ENCODE results near the gene MSRB1. TPM values are rescaled to one million over a fixed set of nuclear protein-coding genes. Genes with fewer than 3 reads are reported as not detected.

The MSRB1 gene
- total and polyA plus RNA-seq, 4 donors: 32.2 to 169 (median 98.0) TPM

GRCh38 chr16:1908184-1908583 is 34.8 kb downstream of the MSRB1 start (continued):
- TF ChIP-seq CTCF (IDR thresholded peaks at IDR 0.05; ENCODE audit: low read depth, low read length, missing input control) (no peak), FOXA2 (IDR thresholded peaks at IDR 0.05) (no peak), GABPA (IDR thresholded peaks at IDR 0.05 in 1 of 2, conservative IDR thresholded peaks at IDR 0.05 in 1 of 2) (no peak), NR2F2 (IDR thresholded peaks at IDR 0.05) (no peak), HNF4G (IDR thresholded peaks at IDR 0.05) (no peak), ATF3 (IDR thresholded peaks at IDR 0.05) (no peak)

- no peaks in the 10 kb centered on the region for H3K9me3 ChIP-seq (ENCODE audit: control insufficient read depth in 4 of 4, low read length in 3 of 4)
- H3K4me1 ChIP-seq (ENCODE audit: control insufficient read depth in 4 of 4, insufficient read depth in 4 of 4, low read length in 3 of 4): no peaks in the 10 kb centered on the region
- no peak overlapping the region for H3K4me3 ChIP-seq (ENCODE audit: low read depth in 1 of 3, low read length in 3 of 3)
- no peaks in the 10 kb centered on the region for H3K27me3 ChIP-seq (ENCODE audit: control insufficient read depth in 4 of 4, insufficient read depth in 4 of 4, low read length in 3 of 4)
- H3K9ac ChIP-seq (ENCODE audit: low read depth in 1 of 2, low read length in 2 of 2): no peak overlapping the region
- no peaks in the 10 kb centered on the region for H3K36me3 ChIP-seq (ENCODE audit: control insufficient read depth in 4 of 4, insufficient read depth in 3 of 4, low read depth in 1 of 4, low read length in 3 of 4)
- TF ChIP-seq FOXA2 (IDR thresholded peaks at IDR 0.05): no peak
- TF ChIP-seq, protein P1, sequence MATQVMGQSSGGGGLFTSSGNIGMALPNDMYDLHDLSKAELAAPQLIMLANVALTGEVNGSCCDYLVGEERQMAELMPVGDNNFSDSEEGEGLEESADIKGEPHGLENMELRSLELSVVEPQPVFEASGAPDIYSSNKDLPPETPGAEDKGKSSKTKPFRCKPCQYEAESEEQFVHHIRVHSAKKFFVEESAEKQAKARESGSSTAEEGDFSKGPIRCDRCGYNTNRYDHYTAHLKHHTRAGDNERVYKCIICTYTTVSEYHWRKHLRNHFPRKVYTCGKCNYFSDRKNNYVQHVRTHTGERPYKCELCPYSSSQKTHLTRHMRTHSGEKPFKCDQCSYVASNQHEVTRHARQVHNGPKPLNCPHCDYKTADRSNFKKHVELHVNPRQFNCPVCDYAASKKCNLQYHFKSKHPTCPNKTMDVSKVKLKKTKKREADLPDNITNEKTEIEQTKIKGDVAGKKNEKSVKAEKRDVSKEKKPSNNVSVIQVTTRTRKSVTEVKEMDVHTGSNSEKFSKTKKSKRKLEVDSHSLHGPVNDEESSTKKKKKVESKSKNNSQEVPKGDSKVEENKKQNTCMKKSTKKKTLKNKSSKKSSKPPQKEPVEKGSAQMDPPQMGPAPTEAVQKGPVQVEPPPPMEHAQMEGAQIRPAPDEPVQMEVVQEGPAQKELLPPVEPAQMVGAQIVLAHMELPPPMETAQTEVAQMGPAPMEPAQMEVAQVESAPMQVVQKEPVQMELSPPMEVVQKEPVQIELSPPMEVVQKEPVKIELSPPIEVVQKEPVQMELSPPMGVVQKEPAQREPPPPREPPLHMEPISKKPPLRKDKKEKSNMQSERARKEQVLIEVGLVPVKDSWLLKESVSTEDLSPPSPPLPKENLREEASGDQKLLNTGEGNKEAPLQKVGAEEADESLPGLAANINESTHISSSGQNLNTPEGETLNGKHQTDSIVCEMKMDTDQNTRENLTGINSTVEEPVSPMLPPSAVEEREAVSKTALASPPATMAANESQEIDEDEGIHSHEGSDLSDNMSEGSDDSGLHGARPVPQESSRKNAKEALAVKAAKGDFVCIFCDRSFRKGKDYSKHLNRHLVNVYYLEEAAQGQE (IDR thresholded peaks at IDR 0.05): no peak
- no peak for TF ChIP-seq GABPA (IDR thresholded peaks at IDR 0.05 in 1 of 2, conservative IDR thresholded peaks at IDR 0.05 in 1 of 2)
- TF ChIP-seq, protein P2, sequence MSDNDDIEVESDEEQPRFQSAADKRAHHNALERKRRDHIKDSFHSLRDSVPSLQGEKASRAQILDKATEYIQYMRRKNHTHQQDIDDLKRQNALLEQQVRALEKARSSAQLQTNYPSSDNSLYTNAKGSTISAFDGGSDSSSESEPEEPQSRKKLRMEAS (IDR thresholded peaks at IDR 0.05): no peak
- TF ChIP-seq RXRA (IDR thresholded peaks at IDR 0.05): no peak
- no peak for TF ChIP-seq YY1 (IDR thresholded peaks at IDR 0.05)
- no peak for TF ChIP-seq NR2F2 (IDR thresholded peaks at IDR 0.05)
- no peak for TF ChIP-seq EGR1 (IDR thresholded peaks at IDR 0.05; ENCODE audit: low read depth in 2 of 2)
- TF ChIP-seq HNF4A (conservative IDR thresholded peaks at IDR 0.05): no peak
- no peak for TF ChIP-seq TAF1 (conservative IDR thresholded peaks at IDR 0.05)
- no peak for TF ChIP-seq FOXA1 (IDR thresholded peaks at IDR 0.05)
- no peak for TF ChIP-seq CTCF (IDR thresholded peaks at IDR 0.05; ENCODE audit: low read depth, low read length, missing input control)
- TF ChIP-seq JUND (IDR thresholded peaks at IDR 0.05): no peak
- no peak for TF ChIP-seq SP1 (IDR thresholded peaks at IDR 0.05)
- no peak overlapping the region for H3K27ac ChIP-seq (ENCODE audit: low read depth in 1 of 2, low read length in 2 of 2)
- 85% methylated on average over 17 of the region's 17 CpGs for WGBS
- DNase-seq (ENCODE audit: low spot score): no peak
Measured at GRCh38 chr16:1907226-1907860, 35.7 kb downstream of the MSRB1 start.
